ENCODE results near the gene ARRB1. TPM values are rescaled to one million over a fixed set of nuclear protein-coding genes. Genes with fewer than 3 reads are reported as not detected.
"Not testable (repeated sequence)": the region's sequence is repeated elsewhere in the genome, so short reads cannot be mapped to it uniquely, and the experiment has no call there.

Gene ARRB1
- total RNA-seq, 1 donor from 2014 or later, result 35.2 TPM

DNA sequence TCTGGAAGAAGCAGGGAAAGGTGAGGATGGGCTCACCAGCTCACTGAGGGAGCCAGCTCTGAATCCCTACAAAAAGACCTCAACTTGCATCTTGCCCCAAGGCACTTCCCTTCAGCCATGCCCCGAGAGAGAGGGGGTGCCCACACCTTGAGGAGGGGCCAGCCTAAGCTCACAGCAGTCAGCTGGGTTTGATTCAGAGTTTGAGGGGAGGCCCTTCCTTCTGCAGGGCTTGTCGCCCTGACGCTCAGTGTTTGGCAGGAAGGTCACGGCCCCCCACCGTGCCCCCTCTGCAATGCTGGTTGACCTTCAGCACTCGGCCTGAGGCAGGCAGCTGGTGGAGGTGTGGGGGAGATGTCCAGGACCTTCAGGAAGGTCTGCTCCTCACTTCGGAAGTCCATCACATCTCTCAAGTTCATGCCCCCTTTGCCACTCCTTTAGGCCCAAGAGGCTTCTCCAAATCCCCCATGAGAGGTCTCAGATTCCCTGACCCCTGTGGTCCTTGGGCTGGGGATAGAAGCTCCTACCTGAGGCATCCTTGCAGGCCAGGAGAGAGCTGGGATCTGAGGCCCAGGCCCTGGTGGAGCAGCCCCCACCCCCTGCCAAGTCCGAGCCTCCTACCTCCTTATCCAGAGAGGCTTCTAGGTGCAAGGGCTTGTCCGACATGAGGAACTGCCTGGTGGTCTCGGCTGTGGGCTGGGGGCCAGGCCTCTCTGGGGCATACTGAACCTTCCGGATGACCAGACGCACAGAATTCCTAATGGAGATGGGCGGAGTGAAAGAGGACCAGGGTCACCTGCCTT, 73.3 kb downstream of the ARRB1 start:
- intact Hi-C loops (cut with micrococcal nuclease), result no loop called here

DNA sequence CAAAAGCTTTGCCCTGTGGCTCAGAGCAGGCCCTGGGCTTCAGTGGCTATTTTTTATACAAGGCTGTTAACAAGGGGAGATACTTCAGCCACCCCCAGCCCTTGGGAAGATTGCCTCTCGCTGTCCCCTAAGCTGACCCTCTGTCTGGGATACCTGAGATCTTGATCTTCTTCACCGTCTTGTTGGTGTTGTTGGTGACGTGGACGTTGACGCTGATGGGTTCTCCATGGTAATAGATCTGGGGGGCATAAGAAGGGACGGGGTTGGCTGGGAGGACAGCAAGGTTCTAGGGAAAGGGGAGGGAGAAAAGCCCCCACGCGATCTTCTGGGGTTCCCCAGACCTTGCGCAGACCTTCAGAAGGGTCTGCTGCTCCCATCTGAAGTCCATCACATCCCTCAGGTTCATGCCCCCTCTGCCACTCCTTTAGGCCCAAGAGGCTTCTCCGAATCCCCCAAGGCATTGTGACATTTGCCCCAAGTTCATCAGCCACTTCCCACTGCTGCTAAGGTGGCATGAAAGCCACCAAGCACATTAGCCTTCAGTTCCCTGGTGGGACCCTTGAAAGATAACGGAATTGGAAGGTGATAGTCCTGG, 74.2 kb downstream of the ARRB1 start:
- intact Hi-C loops (cut with micrococcal nuclease), result no loop called here

DNA sequence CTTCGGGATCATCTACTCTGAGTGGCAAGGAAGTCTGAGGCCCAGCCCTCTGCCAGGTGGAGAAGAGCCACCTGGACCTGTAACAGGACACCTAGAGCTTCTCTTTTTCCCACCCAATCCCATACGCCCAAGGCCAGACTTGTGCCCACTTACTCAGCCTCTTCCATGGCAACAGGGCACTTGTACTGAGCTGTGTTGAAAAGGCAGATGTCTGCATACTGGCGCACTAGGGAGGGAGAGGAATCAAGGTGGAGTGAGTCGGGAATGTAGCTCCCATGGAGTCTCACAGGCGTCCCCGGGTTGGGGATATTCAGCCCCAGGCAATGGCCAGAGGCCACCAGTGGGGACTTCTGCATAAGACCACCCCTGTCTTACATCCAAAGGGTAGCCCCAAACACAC, 74.8 kb downstream of the ARRB1 start:
- intact Hi-C loops (cut with micrococcal nuclease), result no loop called here

DNA sequence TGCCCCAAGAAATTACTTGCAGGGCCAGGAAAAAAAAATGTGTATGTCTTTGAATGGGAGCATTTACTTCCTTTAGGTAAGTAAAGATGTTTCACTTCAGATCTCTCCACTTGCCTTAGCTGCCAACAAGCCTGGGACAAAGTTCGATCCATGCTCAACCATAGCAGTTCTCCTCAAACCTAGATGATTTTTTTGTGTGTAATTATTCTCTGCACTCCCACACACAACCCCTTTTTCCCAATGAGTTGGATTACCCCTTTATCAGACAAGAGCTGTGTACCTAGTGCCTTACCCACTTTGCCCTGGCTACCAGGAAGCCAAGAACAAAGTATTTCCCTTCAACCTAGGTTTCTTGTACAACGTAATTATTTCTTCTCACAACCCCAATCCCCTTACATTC, 75.3 kb downstream of the ARRB1 start:
- intact Hi-C loops (cut with micrococcal nuclease), result no loop called here

DNA sequence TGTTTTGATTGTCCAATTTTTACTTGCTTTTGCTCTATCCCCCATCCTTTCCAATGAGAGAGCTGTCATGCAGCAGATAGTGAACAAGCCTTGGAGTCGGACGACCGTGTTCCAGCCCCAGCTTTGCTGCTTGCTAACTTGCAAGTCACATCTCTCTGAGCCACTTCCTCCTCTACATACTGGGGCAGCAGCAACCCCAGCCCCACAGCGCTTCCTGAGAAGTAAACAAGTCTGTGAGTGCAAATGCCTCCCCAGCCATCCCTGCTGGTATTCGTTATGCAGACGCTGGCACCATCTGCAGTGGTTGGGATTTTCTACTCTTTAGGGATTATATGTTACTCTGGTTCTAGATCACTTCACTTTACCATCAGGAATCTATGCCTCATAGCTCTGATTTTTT, 75.9 kb downstream of the ARRB1 start:
- intact Hi-C loops (cut with micrococcal nuclease), result no loop called here

DNA sequence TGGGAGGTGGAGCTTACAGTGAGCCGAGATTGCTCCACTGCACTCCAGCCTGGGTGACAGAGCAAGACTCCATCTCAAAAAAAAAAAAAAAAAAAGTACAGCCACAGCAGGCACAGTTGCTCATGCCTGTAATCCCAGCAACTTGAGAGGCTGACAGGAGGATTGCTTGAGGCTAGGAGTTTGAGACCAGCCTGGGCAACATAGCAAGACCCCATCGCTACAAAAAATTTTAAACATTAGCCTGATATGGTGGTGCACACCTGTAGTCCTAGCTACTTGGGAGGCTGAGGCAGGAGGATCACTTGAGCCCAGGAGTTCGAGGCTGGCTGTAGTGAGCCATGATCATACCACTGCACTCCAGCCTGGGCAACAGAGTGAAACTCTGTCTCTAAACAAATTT, 76.7 kb downstream of the ARRB1 start:
- intact Hi-C loops (cut with micrococcal nuclease), result not testable (repeated sequence)

DNA sequence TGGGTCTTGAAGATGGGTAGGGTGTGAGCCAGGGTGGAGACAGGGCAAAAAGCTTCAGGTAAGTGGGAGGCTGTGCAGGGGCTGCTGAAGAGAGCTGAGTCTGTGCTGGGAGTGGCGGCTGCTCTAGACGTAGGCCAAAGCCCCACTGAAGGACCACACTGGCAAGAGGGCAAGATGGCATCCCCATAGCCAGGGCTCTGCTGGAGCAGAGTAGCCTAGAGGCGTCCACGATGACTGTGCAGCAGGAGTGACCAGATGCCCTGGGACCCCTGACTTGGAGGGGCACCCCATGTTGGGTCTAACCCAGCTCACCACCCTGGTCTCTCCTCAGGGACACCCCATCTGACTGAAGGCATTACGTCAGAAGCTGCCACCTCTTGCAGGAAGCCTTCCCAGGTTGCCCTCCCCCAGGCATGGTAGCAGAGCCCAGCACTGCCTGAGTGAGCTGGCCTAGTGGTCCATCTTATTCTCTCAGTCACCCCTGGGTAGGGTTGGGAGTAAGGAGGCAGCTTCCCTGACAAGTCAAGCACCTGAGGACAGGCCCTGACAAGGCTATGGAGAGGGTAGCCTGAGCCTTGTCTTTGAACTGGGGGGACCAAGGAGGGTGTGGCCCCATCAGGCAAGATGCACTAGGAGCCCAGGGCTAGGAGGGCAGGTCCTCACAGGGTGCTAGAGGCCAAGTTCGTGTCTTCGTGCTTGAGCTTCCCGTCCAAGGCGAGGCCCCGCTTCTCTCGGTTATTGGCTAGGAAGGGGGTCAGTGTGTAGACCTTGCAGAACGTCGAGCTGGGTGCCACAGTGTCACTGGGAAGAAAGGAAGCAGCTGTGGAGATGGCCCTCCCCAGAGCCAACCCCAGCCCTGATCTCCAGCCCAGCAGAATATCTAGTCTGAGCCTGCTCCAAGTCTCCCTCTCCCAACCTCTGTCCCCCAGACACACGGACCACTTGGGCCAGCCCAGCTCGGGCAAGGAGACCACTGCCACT, 77.8 kb downstream of the ARRB1 start:
- intact Hi-C loops (cut with micrococcal nuclease), result no loop called here

DNA sequence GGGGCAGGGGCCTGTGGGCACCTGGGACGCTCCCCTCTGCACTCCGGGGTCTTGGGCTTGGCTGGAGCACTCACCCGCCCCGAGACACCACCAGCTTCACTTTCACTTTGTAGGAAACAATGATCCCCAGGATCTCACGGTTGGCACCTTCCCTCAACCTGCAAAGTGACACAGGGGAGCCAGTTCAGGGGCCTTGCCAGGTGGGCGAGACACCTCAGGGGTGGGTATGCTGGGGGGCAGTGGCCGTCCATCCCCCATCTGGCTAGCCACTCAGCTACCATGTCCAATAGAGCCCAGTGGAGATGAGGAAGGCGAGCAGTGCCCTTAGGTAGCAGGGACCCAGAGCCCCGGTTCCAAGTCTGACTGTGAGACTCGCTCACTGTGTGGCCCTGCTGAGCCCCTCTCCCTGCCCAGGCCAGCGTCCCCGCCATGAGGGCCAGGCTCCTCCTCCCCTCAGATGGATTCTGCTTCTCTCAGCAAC, 78.6 kb downstream of the ARRB1 start:
- intact Hi-C loops (cut with micrococcal nuclease), result no loop called here

DNA sequence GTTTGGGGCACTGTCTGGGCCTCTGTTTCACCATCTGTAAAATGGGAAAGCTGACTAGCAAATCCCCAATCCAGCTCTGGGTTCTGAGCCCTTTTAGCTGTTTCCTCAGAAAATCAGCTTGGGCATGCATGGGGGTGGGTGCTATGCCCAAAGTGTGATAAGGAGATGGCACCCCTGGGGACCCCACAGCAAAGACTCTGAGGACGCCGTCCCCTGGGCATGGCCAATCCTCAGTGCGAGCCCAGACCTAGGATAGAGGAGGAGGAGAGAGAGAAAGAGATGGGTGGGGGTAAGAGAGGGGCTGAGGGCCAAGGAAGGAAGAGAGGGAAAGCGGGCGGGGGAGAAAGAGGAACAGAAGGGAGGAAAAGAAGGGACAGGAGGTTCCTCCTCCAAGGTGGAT, 79.1 kb downstream of the ARRB1 start:
- intact Hi-C loops (cut with micrococcal nuclease), result no loop called here

DNA sequence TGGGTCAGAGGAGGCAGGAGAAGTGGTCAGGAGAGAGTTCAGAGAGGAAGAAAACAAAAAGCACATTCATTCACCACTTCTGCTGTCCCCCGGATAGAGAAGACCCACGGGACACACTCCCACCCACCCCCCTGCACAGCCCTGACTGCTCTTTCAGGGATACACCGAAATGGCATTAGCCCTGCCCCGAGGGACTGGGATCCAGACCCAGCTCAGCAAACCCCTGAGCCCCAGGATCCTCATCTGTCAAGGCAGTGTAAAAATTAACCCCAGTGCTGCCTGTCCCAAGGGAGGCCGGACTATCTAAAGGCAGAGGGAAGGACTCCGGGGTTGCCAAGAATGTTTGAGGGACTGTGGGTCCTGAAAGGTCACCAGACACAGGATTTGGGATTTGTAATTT, 79.7 kb downstream of the ARRB1 start:
- intact Hi-C loops (cut with micrococcal nuclease), result loop anchor here (1.0 kb wide), 1 partner anchor 131 kb away; no protein-coding TSS in a partner anchor

DNA sequence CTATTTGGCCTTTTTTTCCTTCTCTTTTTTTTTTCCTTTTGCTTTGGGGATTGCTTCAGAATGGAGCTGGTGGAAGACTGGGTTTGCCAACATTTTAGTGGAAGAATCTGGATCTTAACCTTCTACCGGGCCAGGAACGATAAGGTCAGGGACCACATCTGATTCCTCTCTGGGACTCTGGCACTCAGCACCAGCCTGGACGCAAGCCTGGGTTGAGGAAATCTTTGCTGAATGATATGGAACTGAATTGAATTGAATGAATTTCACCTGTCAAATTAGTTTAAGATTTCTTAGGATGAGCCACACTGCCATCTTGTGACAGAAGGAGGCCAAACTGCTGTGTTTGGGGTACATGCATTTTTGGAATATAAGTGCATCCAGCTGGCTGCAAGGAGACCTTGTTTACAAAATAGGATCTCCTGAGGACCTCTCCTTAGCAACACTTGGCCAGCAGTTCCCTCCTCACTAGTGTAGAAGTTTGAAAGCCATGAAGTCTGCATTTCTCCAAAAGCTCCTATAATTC, 80.5 kb downstream of the ARRB1 start:
- intact Hi-C loops (cut with micrococcal nuclease), result loop anchor here (1.0 kb wide), 1 partner anchor 131 kb away; no protein-coding TSS in a partner anchor

DNA sequence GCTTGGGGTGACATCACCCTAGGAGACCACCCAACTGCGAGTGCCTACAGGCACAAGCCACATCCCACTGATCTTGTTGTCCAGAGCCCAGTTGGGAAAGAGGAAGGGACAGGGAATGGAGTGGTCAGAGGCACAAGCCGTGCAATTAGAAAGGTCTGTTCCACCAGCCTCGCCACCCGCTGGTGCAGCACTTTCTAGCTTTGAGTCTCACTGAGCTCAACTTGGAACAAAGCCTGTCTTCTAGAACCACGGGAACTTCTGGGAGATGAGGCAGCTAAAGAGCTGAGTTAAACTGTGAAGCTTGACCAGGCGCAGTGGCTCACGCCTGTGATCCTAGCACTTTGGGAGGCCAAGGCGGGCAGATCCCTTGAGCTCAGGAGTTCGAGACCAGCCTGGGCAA, 81.6 kb downstream of the ARRB1 start:
- intact Hi-C loops (cut with micrococcal nuclease), result no loop called here

DNA sequence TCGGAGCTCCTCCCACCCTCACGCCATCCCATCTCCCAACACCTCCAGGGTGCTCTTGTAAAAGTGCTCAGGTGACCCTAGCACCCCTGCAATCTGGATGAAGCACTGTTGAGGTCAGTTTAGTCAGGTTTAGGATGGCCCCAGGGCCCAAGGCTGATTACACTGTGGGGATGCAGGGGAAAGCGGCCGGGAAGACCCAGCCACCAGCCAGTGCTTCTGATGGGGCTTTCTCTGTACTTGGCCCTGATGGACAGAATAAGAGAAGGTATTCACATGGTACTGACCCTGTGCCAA, 82.1 kb downstream of the ARRB1 start:
- intact Hi-C loops (cut with micrococcal nuclease), result no loop called here

DNA sequence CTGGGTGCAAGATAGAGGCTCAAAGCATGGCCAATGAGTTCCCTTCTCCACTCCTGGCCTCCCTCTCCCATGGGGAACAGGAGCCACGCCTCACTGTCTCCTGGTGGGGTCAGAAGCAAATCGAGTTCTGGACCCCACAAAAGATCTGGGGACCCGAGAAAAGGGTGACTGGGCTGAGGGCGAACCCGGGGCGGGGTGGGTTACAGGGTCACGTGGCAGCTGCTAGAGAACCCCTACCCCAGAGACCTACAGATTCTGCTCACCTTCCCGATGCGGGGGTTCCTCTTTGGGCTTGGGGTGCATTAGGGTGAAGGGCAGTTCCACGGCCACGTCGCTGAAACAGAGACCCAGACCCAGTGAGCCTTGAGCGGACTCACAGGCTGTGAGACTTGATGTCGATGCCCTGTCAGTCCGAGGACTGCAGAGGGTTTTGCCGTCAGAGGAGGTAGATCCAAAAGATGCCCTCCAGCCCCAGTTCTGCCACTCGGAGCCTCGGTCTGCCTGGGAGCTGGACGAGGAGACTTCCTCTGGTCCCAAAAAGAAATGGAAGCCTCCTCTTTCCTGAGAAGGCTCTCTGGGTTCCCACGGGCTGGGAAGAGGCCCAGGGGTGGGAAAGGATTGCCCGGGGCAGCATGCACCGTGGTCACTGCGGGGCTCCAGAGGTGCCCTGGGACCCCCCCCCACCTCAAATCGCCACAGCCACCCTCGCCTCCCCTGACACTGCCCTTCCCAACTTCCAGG, 82.7 kb downstream of the ARRB1 start:
- intact Hi-C loops (cut with micrococcal nuclease), result no loop called here

DNA sequence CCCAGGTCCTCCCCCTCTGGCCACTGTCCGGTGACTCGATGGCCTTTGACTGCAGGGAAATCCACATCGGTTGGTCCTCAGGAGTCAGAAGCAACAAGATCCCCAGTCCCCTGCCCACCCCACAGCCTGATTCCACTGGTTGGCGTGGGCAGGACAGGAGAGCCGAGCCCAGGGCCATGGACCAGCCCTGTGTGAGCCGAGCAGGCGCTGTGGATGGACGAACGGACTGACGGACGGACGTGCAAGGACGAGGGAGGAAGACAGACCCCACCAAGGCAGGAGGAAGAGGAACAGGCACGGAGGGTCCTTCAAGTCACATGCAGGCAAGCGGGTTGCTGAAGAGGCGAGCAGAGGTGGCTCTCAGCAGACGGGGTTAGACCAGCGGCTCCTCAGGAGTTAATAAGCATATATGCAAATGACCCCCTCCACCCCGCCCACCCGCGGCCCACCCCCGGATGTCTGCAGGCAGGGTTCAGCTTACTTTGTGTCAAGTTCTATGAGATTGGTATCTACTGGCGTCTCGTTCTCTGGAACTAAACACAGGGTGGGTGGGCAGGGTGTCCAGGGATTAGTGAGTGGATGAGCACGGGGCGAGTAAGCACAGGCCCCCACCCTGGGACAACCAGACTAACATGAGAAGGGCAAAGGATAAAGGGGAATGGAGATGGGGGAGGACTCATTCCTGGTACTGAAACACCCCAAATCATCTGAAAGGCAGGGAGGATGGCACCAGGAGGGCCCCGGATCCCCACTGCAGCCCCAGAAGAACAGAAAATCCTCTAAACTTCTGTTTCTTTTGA, 84.1 kb downstream of the ARRB1 start:
- intact Hi-C loops (cut with micrococcal nuclease), result no loop called here

DNA sequence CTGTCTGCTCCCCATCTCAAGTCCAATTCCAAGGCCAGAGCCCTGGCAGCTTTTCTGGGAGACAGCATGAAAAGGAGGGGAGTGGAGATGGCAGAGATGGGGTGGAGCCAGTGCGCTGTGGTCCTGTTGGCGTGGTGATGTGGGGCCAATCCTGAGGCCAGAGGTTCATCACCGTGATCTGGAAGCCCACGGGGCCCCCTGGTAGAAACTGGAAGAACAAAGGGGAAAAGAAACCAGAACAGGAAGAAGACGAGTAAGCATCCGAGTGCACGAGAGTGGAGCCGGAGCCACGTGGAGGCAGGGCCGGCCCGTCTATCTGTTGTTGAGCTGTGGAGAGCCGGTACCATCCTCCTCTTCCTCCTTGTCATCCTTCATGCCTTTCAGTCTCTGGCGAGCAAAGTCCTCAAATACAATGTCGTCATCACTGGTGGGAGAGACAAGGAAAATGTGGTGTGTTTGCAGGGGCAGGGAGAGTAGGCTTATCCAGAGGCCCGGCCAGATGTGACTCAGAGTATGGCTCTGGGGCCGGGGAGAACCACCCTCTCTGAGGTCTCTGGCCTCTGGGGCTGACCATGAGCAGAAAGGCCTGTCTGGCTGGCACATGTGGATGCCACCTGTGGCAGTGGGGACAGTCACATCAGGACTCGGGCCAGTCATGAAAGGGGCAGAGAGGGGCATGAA, 85.5 kb downstream of the ARRB1 start:
- intact Hi-C loops (cut with micrococcal nuclease), result no loop called here

DNA sequence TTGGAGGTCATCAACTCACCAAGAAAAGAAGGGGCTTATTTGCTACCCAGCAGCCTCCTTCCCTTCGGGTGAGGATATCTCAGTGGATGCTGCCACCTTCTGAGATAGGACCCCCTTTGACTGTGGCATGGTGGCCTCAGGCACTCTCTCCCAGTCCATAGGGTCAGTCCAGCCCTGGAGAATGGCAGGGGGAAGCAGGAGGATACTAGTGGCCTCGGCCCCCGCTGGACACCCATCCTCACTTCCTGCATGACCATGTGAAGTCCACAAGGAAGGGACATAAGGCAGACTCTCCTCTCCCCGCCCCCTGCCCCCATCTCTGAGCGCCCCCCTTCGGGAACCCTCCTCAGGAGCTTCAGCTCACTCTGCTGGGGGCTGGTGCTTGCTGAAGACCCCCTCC, 86.5 kb downstream of the ARRB1 start:
- intact Hi-C loops (cut with micrococcal nuclease), result no loop called here

DNA sequence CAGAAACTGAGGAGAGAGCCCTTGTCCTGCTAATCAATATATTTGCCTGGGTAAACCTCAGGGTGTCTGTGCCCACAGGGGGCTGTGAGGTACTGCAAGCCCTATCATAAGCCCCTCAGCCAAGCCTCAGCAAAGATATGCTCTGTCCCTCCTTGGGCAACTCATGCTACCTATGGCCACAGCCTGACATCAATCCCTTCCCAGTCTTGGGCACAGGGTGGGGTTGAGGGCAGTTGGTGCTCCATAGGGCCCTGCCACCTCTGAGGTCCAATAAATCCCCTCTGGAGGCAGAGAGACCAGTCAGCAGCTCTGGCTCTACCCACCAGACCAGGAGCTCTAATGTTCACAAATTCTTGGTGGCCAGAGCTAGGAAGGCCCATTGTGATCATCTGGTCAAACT, 87.1 kb downstream of the ARRB1 start:
- intact Hi-C loops (cut with micrococcal nuclease), result no loop called here

DNA sequence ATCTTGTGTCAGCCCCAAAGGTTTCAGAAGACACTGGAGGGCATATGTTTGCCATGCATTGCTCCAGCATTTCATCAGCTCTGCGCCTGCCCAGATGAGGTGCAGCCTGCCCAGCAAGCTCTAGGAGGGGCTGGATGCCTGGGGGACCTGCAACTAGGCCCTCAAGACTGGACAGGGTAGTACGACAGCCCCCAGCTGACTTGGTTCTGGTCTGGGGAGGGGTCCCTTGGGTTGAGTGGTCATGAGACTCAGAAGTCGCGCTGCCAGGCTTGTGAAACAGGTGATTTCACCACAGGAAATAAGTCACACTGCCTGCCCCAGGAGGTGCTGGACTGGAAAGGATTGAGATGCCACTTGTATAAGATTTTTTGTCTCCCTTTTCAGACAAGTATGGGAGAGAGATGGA, 87.5 kb downstream of the ARRB1 start:
- intact Hi-C loops (cut with micrococcal nuclease), result no loop called here

Data from T-helper 2 cell treated with Interferon-gamma antibody and Interleukin-4, amounts not matched to agents 100 ng/mL and 5 ng/mL, for 36 hours (primary cell).